Measurements from ENCODE around the gene STING1. TPM values are rescaled to one million over a fixed set of nuclear protein-coding genes. Genes with fewer than 3 reads are reported as not detected.

The STING1 gene
- total and polyA plus RNA-seq, 2 donors (not counting 3 experiments of a cell fraction or from before 2014, with no cell fraction given): 108 to 143 TPM

- H3K4me1 ChIP-seq (ENCODE audit: control insufficient read depth, extremely low read depth, insufficient read depth, low read length): peaks cover 33% of the 10 kb centered on the region
- DNase-seq (ENCODE audit: low read depth, low spot score) (peak; percentile 72), FAIRE-seq (peak; percentile 76)
- no peaks in the 10 kb centered on the region for H3K79me2 ChIP-seq (ENCODE audit: control insufficient read depth, insufficient read depth, low read length)
- CTCF ChIA-PET: interaction anchor here (1.1 to 6.8 kb wide), 5 partner anchors 13 to 72 kb away, joined by 3 to 39 read pairs (median 11); partner anchors contain the start of genes STING1 and UBE2D2
- no peaks in the 10 kb centered on the region for H4K20me1 ChIP-seq (replicated peaks; ENCODE audit: control insufficient read depth, extremely low read depth, insufficient read depth, low read length)
- peak overlapping the region; percentile 78 for H3K4me2 ChIP-seq (ENCODE audit: insufficient read depth, low read length)
- no peaks in the 10 kb centered on the region for H3K36me3 ChIP-seq (ENCODE audit: control insufficient read depth in 2 of 2, extremely low read depth in 1 of 2, insufficient read depth in 2 of 2, low read length in 2 of 2)
- dilution Hi-C loops (cut with MboI; ENCODE audit: extremely low pct_ligation_motif_present, low sequenced_read_pairs): no loop called here
- no peak overlapping the region for H3K4me3 ChIP-seq (replicated peaks in 1 of 3; ENCODE audit: insufficient read depth in 1 of 3, low read depth in 1 of 3, low read length in 3 of 3)
- POLR2A ChIA-PET: interaction anchor here (1.7 to 2.7 kb wide), 3 partner anchors 13 to 66 kb away, joined by 3 to 11 read pairs (median 10); partner anchors contain the start of genes ECSCR, STING1 and UBE2D2
- H3K9me1 ChIP-seq (replicated peaks; ENCODE audit: control insufficient read depth, extremely low read depth, insufficient read depth, low read length): no peaks in the 10 kb centered on the region
- peak overlapping the region; percentile 9 for H3K9ac ChIP-seq (replicated peaks; ENCODE audit: extremely low read depth, insufficient read depth, low read length)
- no peaks in the 10 kb centered on the region for H3K9me3 ChIP-seq (replicated peaks; ENCODE audit: control insufficient read depth, insufficient read depth, low read length)
- TF ChIP-seq FOS (IDR thresholded peaks at IDR 0.05; ENCODE audit: borderline replicate concordance, insufficient read depth, low read length) (no peak), POLR2AphosphoS5 (IDR thresholded peaks at IDR 0.05; ENCODE audit: insufficient read depth, low read depth, low read length) (no peak), GATA2 (IDR thresholded peaks at IDR 0.05; ENCODE audit: insufficient read depth, insufficient read length, low read depth, low read length) (peak; percentile 57)
- TF ChIP-seq, protein P1, sequence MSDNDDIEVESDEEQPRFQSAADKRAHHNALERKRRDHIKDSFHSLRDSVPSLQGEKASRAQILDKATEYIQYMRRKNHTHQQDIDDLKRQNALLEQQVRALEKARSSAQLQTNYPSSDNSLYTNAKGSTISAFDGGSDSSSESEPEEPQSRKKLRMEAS (IDR thresholded peaks at IDR 0.05; ENCODE audit: insufficient read depth, insufficient read length): no peak
- no TSS peak for BruUV-seq (replicated peaks)
- no peaks in the 10 kb centered on the region for H3K27me3 ChIP-seq (ENCODE audit: control insufficient read depth in 2 of 2, insufficient read depth in 2 of 2, low read length in 2 of 2)
- H3K27ac ChIP-seq (ENCODE audit: insufficient read depth, low read depth, low read length): peak overlapping the region; percentile 98
- intact Hi-C loops (cut with micrococcal nuclease): no loop called here
- peak overlapping the region; percentile 71 for H2AFZ ChIP-seq (ENCODE audit: low read depth, low read length)
Measured at GRCh38 chr5:139494832-139495231, 12.3 kb upstream of the STING1 start.

- dilution Hi-C loops (cut with MboI; ENCODE audit: extremely low pct_ligation_motif_present, low sequenced_read_pairs) (no loop called here), intact Hi-C loops (cut with micrococcal nuclease) (no loop called here)
- Histone ChIP-seq H4K20me1 (replicated peaks; ENCODE audit: control insufficient read depth, extremely low read depth, insufficient read depth, low read length) (no peaks in the 10 kb centered on the region), H3K79me2 (ENCODE audit: control insufficient read depth, insufficient read depth, low read length) (no peaks in the 10 kb centered on the region), H3K9ac (replicated peaks; ENCODE audit: extremely low read depth, insufficient read depth, low read length) (no peak overlapping the region), H3K4me3 (replicated peaks in 1 of 3; ENCODE audit: insufficient read depth in 1 of 3, low read depth in 1 of 3, low read length in 3 of 3) (no peak overlapping the region), H3K4me2 (ENCODE audit: insufficient read depth, low read length) (peak overlapping the region; percentile 78), H3K27ac (ENCODE audit: insufficient read depth, low read depth, low read length) (peak overlapping the region; percentile 98), H3K36me3 (ENCODE audit: control insufficient read depth in 2 of 2, extremely low read depth in 1 of 2, insufficient read depth in 2 of 2, low read length in 2 of 2) (no peaks in the 10 kb centered on the region), H2AFZ (ENCODE audit: low read depth, low read length) (peak overlapping the region; percentile 71), H3K4me1 (ENCODE audit: control insufficient read depth, extremely low read depth, insufficient read depth, low read length) (peaks cover 33% of the 10 kb centered on the region), H3K9me3 (replicated peaks; ENCODE audit: control insufficient read depth, insufficient read depth, low read length) (no peaks in the 10 kb centered on the region), H3K9me1 (replicated peaks; ENCODE audit: control insufficient read depth, extremely low read depth, insufficient read depth, low read length) (no peaks in the 10 kb centered on the region), H3K27me3 (ENCODE audit: control insufficient read depth in 2 of 2, insufficient read depth in 2 of 2, low read length in 2 of 2) (no peaks in the 10 kb centered on the region)
- DNase-seq (ENCODE audit: low read depth, low spot score) (no peak), FAIRE-seq (peak; percentile 38)
- BruUV-seq (replicated peaks): no TSS peak
- ChIA-PET POLR2A (interaction anchor here (1.1 to 2.7 kb wide), 3 partner anchors 17 to 67 kb away, joined by 3 to 11 read pairs (median 3); partner anchors contain the start of genes ECSCR and UBE2D2), CTCF (interaction anchor here (3.3 to 6.8 kb wide), 3 partner anchors 12 to 72 kb away, joined by 11 to 39 read pairs (median 30); partner anchors contain the start of gene STING1)
- TF ChIP-seq, protein P1 (IDR thresholded peaks at IDR 0.05; ENCODE audit: insufficient read depth, insufficient read length): no peak
- no peak for TF ChIP-seq EZH2 (IDR thresholded peaks at IDR 0.05; ENCODE audit: borderline replicate concordance, low read depth, low read length, severe bottlenecking)
- no peak for TF ChIP-seq MYC (IDR thresholded peaks at IDR 0.05; ENCODE audit: low read depth, low read length)
- no peak for TF ChIP-seq POLR2A (IDR thresholded peaks at IDR 0.05; ENCODE audit: low read depth, low read length)
- TF ChIP-seq POLR2AphosphoS5 (IDR thresholded peaks at IDR 0.05; ENCODE audit: insufficient read depth, low read depth, low read length): no peak
- no peak for TF ChIP-seq FOS (IDR thresholded peaks at IDR 0.05; ENCODE audit: borderline replicate concordance, insufficient read depth, low read length)
- TF ChIP-seq, protein P2, sequence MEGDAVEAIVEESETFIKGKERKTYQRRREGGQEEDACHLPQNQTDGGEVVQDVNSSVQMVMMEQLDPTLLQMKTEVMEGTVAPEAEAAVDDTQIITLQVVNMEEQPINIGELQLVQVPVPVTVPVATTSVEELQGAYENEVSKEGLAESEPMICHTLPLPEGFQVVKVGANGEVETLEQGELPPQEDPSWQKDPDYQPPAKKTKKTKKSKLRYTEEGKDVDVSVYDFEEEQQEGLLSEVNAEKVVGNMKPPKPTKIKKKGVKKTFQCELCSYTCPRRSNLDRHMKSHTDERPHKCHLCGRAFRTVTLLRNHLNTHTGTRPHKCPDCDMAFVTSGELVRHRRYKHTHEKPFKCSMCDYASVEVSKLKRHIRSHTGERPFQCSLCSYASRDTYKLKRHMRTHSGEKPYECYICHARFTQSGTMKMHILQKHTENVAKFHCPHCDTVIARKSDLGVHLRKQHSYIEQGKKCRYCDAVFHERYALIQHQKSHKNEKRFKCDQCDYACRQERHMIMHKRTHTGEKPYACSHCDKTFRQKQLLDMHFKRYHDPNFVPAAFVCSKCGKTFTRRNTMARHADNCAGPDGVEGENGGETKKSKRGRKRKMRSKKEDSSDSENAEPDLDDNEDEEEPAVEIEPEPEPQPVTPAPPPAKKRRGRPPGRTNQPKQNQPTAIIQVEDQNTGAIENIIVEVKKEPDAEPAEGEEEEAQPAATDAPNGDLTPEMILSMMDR (IDR thresholded peaks at IDR 0.05; ENCODE audit: extremely low read depth in 1 of 2, insufficient read depth in 1 of 2, low read depth in 1 of 2, low read length in 2 of 2): no peak
- no peak for TF ChIP-seq GATA2 (IDR thresholded peaks at IDR 0.05; ENCODE audit: insufficient read depth, insufficient read length, low read depth, low read length)
- no peak for TF ChIP-seq JUN (IDR thresholded peaks at IDR 0.05; ENCODE audit: borderline replicate concordance, insufficient read depth, insufficient read length, low read depth)
Measured at GRCh38 chr5:139494256-139494655, 11.7 kb upstream of the STING1 start.

Measured in endothelial cell of umbilical vein (primary cell).